Colonic mucosa (tissue), 4 donors: ENCODE data around the gene OSBPL10. TPM values are rescaled to one million over a fixed set of nuclear protein-coding genes. Genes with fewer than 3 reads are reported as not detected.

Experiments
- DNase-seq: peaks from one replicate; pipeline ENCODE4 v3.0.0-alpha.2; 2020
- H3K27ac ChIP-seq: fragments of 200-600 bp; one replicate; pipeline ENCODE4 v1.8.0; 2021
- H3K27me3 ChIP-seq: fragments of 200-600 bp; one replicate; pipeline ENCODE4 v1.8.0; 2021
- H3K36me3 ChIP-seq: fragments of 200-600 bp; one replicate; pipeline ENCODE4 v1.8.0; 2021
- H3K4me1 ChIP-seq: fragments of 200-600 bp; one replicate; pipeline ENCODE4 v1.8.0; 2021; ENCODE audit warnings: mild to moderate bottlenecking
- H3K4me3 ChIP-seq: fragments of 200-600 bp; one replicate; pipeline ENCODE4 v1.8.0; 2021
- H3K9ac ChIP-seq, 2 donors: one replicate each; pipeline ENCODE4 v1.7.0; 2013; ENCODE audit warnings: control low read depth in 2 of 2, low read depth in 2 of 2, low read length in 2 of 2
- H3K9me3 ChIP-seq: fragments of 200-600 bp; one replicate; pipeline ENCODE4 v1.8.0; 2021
- intact Hi-C: fragments of 100-400 bp; cut with DNase I; formaldehyde crosslinking; loops from one replicate; pipeline ENCODE4 v1.14.1; 2022
- total RNA-seq, 2 donors: library from RNA; stranded (reverse); fragmentation: NEBNext Ultra II Directional in 1 of 2; extraction: Animal tissue kit (Norgen Biotek cat#: 25700) in 1 of 2; gene quantifications; one replicate each; pipeline ENCODE4 v1.2.1, GENCODE V29; 2021
- TF ChIP-seq, protein P1 (sequence below): fragments of 200-600 bp; IDR thresholded peaks from one replicate; pipeline ENCODE4 v1.8.0; 2022; ENCODE audit warnings: antibody characterized with exemption, mild to moderate bottlenecking
- donor health status: healthy.
- donor health status: DM: no; HTN: no; CAD: no.
- donor health status: DM: no; HTN: no; CAD: no.

OSBPL10 gene
- total RNA-seq, 2 donors from 2014 or later = 20.0 to 34.4 TPM

- H3K27me3 ChIP-seq = no peaks in the 10 kb centered on the region
- no peak overlapping the region for H3K27ac ChIP-seq
- no peak for DNase-seq
- TF ChIP-seq, protein P1, sequence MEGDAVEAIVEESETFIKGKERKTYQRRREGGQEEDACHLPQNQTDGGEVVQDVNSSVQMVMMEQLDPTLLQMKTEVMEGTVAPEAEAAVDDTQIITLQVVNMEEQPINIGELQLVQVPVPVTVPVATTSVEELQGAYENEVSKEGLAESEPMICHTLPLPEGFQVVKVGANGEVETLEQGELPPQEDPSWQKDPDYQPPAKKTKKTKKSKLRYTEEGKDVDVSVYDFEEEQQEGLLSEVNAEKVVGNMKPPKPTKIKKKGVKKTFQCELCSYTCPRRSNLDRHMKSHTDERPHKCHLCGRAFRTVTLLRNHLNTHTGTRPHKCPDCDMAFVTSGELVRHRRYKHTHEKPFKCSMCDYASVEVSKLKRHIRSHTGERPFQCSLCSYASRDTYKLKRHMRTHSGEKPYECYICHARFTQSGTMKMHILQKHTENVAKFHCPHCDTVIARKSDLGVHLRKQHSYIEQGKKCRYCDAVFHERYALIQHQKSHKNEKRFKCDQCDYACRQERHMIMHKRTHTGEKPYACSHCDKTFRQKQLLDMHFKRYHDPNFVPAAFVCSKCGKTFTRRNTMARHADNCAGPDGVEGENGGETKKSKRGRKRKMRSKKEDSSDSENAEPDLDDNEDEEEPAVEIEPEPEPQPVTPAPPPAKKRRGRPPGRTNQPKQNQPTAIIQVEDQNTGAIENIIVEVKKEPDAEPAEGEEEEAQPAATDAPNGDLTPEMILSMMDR = no peak
- no peaks in the 10 kb centered on the region for H3K36me3 ChIP-seq
- intact Hi-C loops = no loop called here
- H3K9ac ChIP-seq = no peak overlapping the region
- no peaks in the 10 kb centered on the region for H3K4me1 ChIP-seq
- no peak overlapping the region for H3K4me3 ChIP-seq
- no peaks in the 10 kb centered on the region for H3K9me3 ChIP-seq
Observed at GRCh38 chr3:32004113-32004765, 23.2 kb upstream of the OSBPL10 start.

DNA sequence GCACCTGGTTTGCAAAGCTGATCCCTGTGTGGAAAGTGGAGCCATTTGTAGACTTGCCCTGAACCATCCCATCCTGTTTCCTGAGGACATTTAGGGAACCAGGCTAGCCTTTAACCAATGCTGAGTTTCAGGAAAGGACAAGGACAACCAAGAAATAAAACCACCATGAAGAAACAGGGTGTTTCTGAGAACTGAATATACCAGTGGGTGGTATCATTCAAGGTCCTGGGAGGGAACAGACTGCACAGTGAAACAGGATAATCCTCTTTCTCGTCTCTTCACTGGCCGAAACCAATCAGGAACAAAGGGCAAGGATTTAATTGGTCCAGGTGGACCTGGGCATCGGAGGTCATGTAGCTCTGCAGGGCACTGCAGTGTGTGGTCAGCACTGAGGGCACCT is 22.3 kb upstream of the OSBPL10 start:
- intact Hi-C loops = no loop called here
- Histone ChIP-seq H3K9me3 (no peaks in the 10 kb centered on the region), H3K4me3 (no peak overlapping the region), H3K27ac (no peak overlapping the region), H3K4me1 (no peaks in the 10 kb centered on the region), H3K27me3 (no peaks in the 10 kb centered on the region), H3K36me3 (no peaks in the 10 kb centered on the region), H3K9ac (no peak overlapping the region)
- TF ChIP-seq, protein P1 = no peak
- DNase-seq = no peak

- H3K9ac ChIP-seq = no peak overlapping the region
- H3K9me3 ChIP-seq = no peaks in the 10 kb centered on the region
- H3K27ac ChIP-seq = no peak overlapping the region
- no peaks in the 10 kb centered on the region for H3K27me3 ChIP-seq
- no peak overlapping the region for H3K4me3 ChIP-seq
- intact Hi-C loops = no loop called here
- TF ChIP-seq, protein P1 = no peak
- H3K36me3 ChIP-seq = no peaks in the 10 kb centered on the region
- no peak for DNase-seq
- no peaks in the 10 kb centered on the region for H3K4me1 ChIP-seq
Observed at GRCh38 chr3:32002561-32003368, 21.7 kb upstream of the OSBPL10 start.

GRCh38 chr3:32000877-32001276 is 19.8 kb upstream of the OSBPL10 start:
- intact Hi-C loops = no loop called here
- H3K9ac ChIP-seq = no peak overlapping the region
- no peaks in the 10 kb centered on the region for H3K27me3 ChIP-seq
- TF ChIP-seq, protein P1 = no peak
- H3K36me3 ChIP-seq = no peaks in the 10 kb centered on the region
- no peak for DNase-seq
- H3K4me1 ChIP-seq = no peaks in the 10 kb centered on the region
- no peaks in the 10 kb centered on the region for H3K9me3 ChIP-seq
- no peak overlapping the region for H3K27ac ChIP-seq
- no peak overlapping the region for H3K4me3 ChIP-seq

GRCh38 chr3:31999907-32000439 is 18.9 kb upstream of the OSBPL10 start:
- Histone ChIP-seq H3K36me3 (no peaks in the 10 kb centered on the region), H3K9me3 (no peaks in the 10 kb centered on the region), H3K27ac (no peak overlapping the region), H3K27me3 (no peaks in the 10 kb centered on the region), H3K4me3 (no peak overlapping the region), H3K4me1 (no peaks in the 10 kb centered on the region), H3K9ac (no peak overlapping the region)
- DNase-seq = no peak
- intact Hi-C loops = no loop called here
- TF ChIP-seq, protein P1 = no peak
